Right lung (tissue), 5 donors: ENCODE results near the gene TMEM154. TPM values are rescaled to one million over a fixed set of nuclear protein-coding genes. Genes with fewer than 3 reads are reported as not detected.

Experiments
- DNase-seq, 2 donors: peaks; one replicate each; pipeline ENCODE4 v3.0.0-alpha.2; 2013
- polyA plus RNA-seq, 5 donors: library from polyadenylated mRNA; unstranded; fragments of 120-200 nt; gene quantifications; one replicate each; pipeline versions ENCODE4 v1.2.1 to v1.2.3, GENCODE V29; 2013; ENCODE audit warnings: inconsistent platforms in 1 of 5, low replicate concordance in 1 of 5; ENCODE audit not compliant: insufficient read length in 5 of 5, insufficient read depth in 1 of 5

The TMEM154 gene
- polyA plus RNA-seq, 5 donors = 1.0 to 2.9 (median 1.8) TPM

DNA sequence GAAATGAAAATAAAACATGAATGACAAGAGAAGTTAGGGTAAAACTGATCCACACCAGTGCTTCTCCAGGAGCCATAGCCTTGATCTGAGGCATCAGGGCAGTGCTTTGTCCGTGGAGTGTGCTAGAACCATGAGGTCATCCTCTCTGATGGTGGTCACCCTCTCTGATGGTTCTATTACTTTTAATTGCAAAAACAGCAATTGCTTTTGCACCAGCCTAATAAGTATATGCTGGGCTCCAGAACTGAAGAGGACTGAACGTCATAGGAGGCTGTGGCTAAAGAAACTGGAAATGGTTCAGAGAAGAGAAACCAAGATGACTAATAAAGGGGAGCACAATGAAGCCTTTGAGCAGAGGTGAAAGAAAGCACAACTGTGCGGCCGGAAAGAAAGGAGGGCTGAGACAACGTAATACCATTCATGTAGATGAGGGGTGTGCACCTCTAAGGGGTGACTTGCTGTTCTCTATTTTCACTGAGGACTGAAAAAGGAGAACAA is 17.0 kb upstream of the TMEM154 start:
- DNase-seq = no peak

- no peak for DNase-seq
Observed at GRCh38 chr4:152693871-152694270, 14.1 kb upstream of the TMEM154 start.

- DNase-seq = no peak
Observed at GRCh38 chr4:152691761-152692160, 12.0 kb upstream of the TMEM154 start.

DNA sequence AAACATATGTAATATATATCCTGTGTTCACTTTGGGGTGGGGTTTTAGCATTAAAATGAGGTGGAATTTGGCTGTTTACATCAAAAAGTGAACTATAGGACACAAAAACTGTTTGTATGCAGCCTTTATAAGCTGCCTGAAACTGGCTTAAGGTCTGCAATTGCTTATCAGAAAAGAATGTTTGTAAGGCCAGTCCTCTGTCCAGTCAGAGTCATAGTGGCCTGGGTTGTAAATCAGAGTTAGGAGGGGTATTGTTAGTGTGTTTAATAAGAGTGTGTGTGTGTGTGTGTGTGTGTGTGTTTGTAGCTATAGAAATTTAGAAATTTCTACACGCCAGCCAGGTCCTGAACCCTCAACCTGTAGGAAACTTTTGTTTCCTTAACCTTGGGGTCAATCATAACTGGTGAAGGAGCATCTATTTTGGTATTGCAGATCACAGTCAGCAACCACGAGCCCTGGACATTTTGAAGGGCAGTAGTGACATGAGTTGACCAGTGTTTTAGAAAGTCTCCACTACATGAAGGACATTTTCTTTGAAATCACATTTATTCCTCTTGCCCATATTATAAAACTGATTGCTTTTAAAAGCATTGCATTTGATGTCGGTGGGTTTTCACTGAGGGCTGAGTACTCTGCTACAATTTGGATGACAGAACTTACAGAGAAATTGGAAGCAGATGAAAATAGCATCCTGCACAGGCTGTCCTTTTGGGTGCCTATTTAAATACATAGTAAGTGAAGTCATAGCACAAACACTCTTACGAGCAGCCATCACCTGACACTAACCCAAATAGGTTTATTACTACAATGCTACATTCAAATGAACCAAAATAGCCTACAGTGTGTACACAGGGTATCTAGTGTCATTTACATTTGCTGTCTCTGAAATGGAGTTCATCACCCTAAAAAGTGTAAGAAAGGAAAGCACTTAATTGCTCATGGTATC is 11.2 kb upstream of the TMEM154 start:
- no peak for DNase-seq

GRCh38 chr4:152689615-152690501 is 10.1 kb upstream of the TMEM154 start:
- no peak for DNase-seq

GRCh38 chr4:152687974-152688599 is 8.3 kb upstream of the TMEM154 start:
- DNase-seq = no peak

GRCh38 chr4:152686452-152687013 is 6.7 kb upstream of the TMEM154 start:
- DNase-seq = no peak

DNA sequence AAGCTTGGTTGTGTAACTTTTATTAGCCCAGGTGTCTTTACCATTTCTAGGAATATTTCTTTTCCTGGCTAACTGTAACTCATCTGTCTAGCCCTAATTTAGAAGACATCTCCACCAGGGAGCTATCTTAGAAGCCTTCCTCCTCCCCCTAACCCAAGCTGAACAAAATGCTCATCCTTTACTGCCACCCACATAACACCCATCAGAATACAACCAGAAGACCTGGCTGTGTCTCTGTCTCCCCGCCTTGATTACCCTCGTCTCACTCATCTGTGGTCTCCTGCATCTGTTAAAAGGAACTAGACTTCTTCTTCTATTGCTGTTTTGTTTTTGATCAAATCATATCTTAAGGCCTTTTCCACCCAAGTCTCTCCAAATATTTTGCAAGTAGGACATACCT is 4.8 kb upstream of the TMEM154 start:
- DNase-seq = no peak

DNA sequence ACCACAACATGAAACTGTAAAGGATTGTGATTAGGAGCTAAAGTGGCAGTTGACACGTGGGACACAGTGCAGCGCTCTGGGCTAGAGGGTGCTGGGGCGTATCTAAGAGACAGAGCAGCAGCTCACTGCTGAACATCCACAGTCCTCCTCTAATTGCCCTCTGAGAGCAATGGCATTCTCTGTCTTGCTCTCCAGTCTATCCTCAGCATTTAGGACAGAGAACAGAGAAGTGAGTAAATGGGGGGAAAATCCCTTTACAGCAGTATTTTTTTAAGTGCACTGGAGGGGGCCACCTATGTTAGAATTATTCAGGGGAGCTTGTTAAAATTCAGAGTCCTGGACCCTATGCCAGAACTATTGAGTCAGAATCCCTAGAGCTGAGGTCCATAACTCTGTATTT is 4.2 kb upstream of the TMEM154 start:
- DNase-seq = no peak

- no peak for DNase-seq
Observed at GRCh38 chr4:152682143-152682941, 2.5 kb upstream of the TMEM154 start.

GRCh38 chr4:152680988-152681603 is 1.3 kb upstream of the TMEM154 start:
- DNase-seq = no peak

DNA sequence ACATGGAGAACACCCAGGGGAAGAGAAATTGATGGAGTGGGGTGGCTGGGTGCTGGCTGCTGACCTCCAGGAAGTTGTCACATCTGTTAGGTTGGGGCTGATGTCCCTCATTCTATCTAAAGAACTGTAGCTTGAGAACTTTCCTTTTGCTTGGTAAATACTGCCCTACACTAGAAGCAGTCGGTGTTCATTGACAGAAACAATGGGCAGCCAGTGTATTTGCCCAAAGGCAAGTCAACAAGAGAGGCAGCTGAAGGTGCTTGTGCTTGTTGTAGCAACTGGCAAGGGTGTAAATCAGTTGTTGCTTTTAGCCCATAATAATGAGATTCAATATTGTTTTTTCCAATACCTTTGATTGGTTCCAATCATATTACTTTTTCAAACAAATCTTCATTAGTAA is 956 bp downstream of the TMEM154 start:
- no peak for DNase-seq

GRCh38 chr4:152677117-152677516 is 2.7 kb downstream of the TMEM154 start:
- DNase-seq = no peak

DNA sequence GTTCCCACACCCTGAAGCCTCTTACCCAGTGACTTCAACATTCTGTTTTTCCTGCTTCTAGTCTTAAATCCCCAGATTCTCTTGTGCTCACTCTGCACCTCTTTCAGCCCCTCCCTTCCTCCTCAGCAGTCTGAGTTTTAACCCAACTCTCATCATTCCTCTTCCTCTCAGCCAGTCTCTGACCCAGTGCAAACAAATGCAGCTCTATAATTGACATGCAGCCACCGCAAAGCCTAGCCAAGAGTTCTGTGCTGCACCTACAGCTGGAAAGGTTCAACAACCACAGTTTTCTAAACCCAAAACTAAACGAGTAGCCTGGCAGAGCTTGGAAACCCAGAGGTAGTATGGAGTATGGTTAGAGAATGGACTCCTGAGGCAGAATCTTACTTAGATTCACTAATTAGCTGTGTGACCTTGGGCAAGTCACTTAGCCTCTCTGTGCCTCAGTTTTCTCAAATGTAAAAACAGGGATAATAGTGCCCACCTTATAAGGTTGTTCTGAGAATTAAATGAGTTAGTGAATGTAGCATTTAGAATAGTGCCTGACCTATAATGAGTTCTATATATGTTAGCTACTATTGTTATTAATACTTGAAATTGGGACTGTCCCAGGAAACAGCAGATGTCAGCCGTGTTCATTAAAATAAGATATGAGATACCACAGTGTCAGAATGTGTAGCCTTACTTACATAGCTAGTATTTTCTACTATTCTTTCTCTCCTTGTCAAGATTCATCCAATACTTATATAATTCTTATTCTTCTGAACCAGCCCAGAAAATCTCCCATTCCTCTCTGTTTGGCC is 3.5 kb downstream of the TMEM154 start:
- DNase-seq = no peak

GRCh38 chr4:152674359-152674758 is 5.4 kb downstream of the TMEM154 start:
- no peak for DNase-seq

GRCh38 chr4:152673489-152673888 is 6.3 kb downstream of the TMEM154 start:
- DNase-seq = no peak

DNA sequence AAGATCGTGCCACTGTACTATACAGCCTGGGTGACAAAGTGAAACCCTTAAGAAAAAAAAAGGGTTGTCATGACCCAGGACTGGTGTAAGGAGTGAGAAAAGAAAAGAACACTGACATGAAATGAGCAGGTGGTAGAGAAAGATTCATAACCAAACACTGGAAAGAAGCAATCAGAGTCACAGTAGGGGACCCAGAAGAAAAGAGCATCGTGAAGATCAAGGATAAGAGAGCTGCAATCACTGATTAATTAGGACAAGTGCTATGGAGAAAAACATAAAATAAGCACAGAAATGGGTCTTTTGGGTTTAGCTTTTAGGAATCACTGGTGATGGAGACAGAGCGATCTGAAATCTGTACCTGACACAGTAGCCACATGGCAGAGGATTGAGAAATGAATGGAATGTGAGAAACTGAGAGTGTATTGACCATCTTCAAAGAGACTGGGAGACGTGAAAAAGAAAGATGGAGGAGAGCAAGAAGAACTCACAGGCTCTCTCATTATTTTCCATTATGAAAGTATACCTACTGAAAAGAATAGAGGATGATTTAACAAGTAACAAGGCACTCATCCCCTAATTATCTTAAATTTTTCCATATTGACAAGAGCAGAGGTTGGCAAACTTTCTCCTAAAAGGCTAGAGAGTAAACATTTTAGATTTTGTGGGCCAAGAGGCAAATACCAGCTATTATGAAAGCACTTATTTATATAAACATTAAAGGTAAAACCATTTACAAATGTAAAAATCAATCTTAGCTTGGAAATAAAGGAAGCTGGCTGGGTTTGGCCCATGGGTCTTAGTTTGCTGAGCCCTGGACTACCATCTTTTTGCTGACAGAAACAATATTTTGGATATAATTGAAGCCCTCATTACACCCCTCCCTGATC is 7.3 kb downstream of the TMEM154 start:
- DNase-seq = no peak

DNA sequence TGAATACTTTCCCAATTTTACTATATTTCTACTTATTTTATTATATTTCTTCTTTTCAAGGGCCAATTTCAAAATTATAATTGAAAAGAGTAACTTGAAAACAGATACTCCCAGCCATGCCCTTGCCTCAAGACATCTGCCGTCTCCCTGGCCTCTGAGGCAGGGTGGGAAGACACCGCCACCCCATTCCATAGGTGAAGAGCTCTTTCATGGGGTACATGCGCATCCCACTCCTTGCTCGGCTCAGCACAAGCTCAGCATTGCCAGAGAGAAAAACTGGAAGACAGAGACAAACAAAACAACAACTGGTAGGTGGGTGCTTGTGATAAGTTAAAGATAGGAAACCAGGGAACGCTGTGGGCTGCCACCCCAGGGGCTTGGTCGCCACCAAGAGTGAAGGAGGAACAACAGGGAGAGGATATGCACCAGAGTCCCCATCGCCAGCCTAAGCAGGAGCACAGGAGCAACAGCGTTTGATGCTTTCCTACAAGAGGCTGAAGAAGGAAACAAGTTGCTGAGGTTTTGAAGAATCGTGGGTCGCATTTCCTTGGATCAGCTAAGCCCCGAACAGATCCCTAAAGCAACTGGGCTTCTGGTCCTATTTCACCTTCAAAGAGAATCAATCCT is 11.3 kb downstream of the TMEM154 start:
- DNase-seq = no peak
